H9 (cell line): ENCODE measurements around the gene GALNT2. TPM values are rescaled to one million over a fixed set of nuclear protein-coding genes. Genes with fewer than 3 reads are reported as not detected.
A peak's percentile ranks its signal among the peaks of the same experiment; 100 is the strongest.

Source experiments
- DNase-seq: peaks from one replicate; pipeline ENCODE4 v3.0.0-alpha.2; 2017
- H2AFZ ChIP-seq: one replicate; pipeline ENCODE4 v1.6.1; 2013; ENCODE audit warnings: mild to moderate bottlenecking, low read length, control low read depth, moderate library complexity
- H2AK5ac ChIP-seq: 2 replicates; pipeline ENCODE4 v1.6.1; 2013; ENCODE audit warnings: low read length, control low read depth, mixed read lengths; ENCODE audit not compliant: insufficient read length
- H2BK120ac ChIP-seq: one replicate; pipeline ENCODE4 v1.6.1; 2013; ENCODE audit warnings: low read depth, mild to moderate bottlenecking, low read length, control low read depth, inconsistent platforms; ENCODE audit not compliant: poor library complexity, severe bottlenecking
- H2BK12ac ChIP-seq: 2 replicates; pipeline ENCODE4 v1.6.1; 2013; ENCODE audit warnings: low read length, control low read depth, mixed read lengths, low read depth; ENCODE audit not compliant: insufficient read length
- H2BK15ac ChIP-seq: 2 replicates; pipeline ENCODE4 v1.6.1; 2013; ENCODE audit warnings: low read depth, low read length, control low read depth
- H2BK20ac ChIP-seq: one replicate; pipeline ENCODE4 v1.6.1; 2013; ENCODE audit warnings: low read depth, mild to moderate bottlenecking, low read length, control low read depth, inconsistent platforms; ENCODE audit not compliant: poor library complexity, severe bottlenecking
- H2BK5ac ChIP-seq: 2 replicates; pipeline ENCODE4 v1.6.1; 2013; ENCODE audit warnings: low read length, control low read depth, mixed read lengths; ENCODE audit not compliant: insufficient read length
- H3K14ac ChIP-seq: 2 replicates; pipeline ENCODE4 v1.6.1; 2013; ENCODE audit warnings: low read length, control low read depth; ENCODE audit not compliant: insufficient read depth
- H3K18ac ChIP-seq: 2 replicates; pipeline ENCODE4 v1.6.1; 2013; ENCODE audit warnings: low read depth, mild to moderate bottlenecking, mixed read lengths, low read length, control low read depth; ENCODE audit not compliant: insufficient read length
- H3K23ac ChIP-seq: 2 replicates; pipeline ENCODE4 v1.6.1; 2013; ENCODE audit warnings: low read length, control low read depth, mixed read lengths, low read depth; ENCODE audit not compliant: insufficient read length
- H3K23me2 ChIP-seq: 2 replicates; pipeline ENCODE4 v1.6.1; 2013; ENCODE audit warnings: low read depth, mild to moderate bottlenecking, mixed read lengths, low read length, control low read depth; ENCODE audit not compliant: insufficient read length, poor library complexity, severe bottlenecking
- H3K27ac ChIP-seq: 2 replicates; pipeline ENCODE4 v1.5.1; 2013; ENCODE audit warnings: low read length, control low read depth, mixed read lengths, low read depth; ENCODE audit not compliant: insufficient read length
- H3K27me3 ChIP-seq: 2 replicates; pipeline ENCODE4 v1.6.1; 2013; ENCODE audit warnings: low read length, control low read depth, inconsistent platforms; ENCODE audit not compliant: insufficient read depth
- H3K4ac ChIP-seq: 2 replicates; pipeline ENCODE4 v1.6.1; 2013; ENCODE audit warnings: low read depth, mild to moderate bottlenecking, control low read depth, inconsistent platforms, low read length, moderate library complexity
- H3K4me1 ChIP-seq: 2 replicates; pipeline ENCODE4 v1.6.1; 2013; ENCODE audit warnings: low read length, control low read depth, inconsistent platforms; ENCODE audit not compliant: insufficient read depth
- H3K4me2 ChIP-seq: 2 replicates; pipeline ENCODE4 v1.6.1; 2013; ENCODE audit warnings: low read length, control low read depth, mixed read lengths; ENCODE audit not compliant: insufficient read length, insufficient read depth
- H3K56ac ChIP-seq: 2 replicates; pipeline ENCODE4 v1.6.1; 2013; ENCODE audit warnings: low read depth, mild to moderate bottlenecking, mixed read lengths, low read length, control low read depth; ENCODE audit not compliant: insufficient read length
- H3K79me1 ChIP-seq: 2 replicates; pipeline ENCODE4 v1.6.1; 2013; ENCODE audit warnings: low read depth, mild to moderate bottlenecking, moderate library complexity, low read length, control low read depth, inconsistent platforms; ENCODE audit not compliant: insufficient read depth, poor library complexity, severe bottlenecking
- H3K79me2 ChIP-seq: 2 replicates; pipeline ENCODE4 v1.6.1; 2013; ENCODE audit warnings: low read length, control low read depth, inconsistent platforms; ENCODE audit not compliant: insufficient read depth
- H3K9ac ChIP-seq: 2 replicates; pipeline ENCODE4 v1.6.1; 2013; ENCODE audit warnings: low read length, control low read depth, mixed read lengths; ENCODE audit not compliant: insufficient read length; ENCODE audit errors: extremely low read depth
- H3K9me3 ChIP-seq: one replicate; pipeline ENCODE4 v1.6.1; 2013; ENCODE audit warnings: low read depth, low read length, inconsistent platforms; ENCODE audit not compliant: control insufficient read depth
- H3T11ph ChIP-seq: one replicate; pipeline ENCODE4 v1.6.1; 2013; ENCODE audit warnings: mild to moderate bottlenecking, low read length, control low read depth, inconsistent platforms
- H4K20me1 ChIP-seq: one replicate; pipeline ENCODE4 v1.6.1; 2013; ENCODE audit not compliant: control insufficient read depth, insufficient read length, insufficient read depth
- H4K5ac ChIP-seq: 2 replicates; pipeline ENCODE4 v1.6.1; 2013; ENCODE audit warnings: low read depth, mild to moderate bottlenecking, mixed read lengths, low read length, control low read depth; ENCODE audit not compliant: insufficient read length
- H4K8ac ChIP-seq: replicated peaks from 2 replicates; pipeline ENCODE4 v1.6.1; 2013; ENCODE audit warnings: low read length, control low read depth, mixed read lengths, low read depth; ENCODE audit not compliant: insufficient read length
- H4K91ac ChIP-seq: 2 replicates; pipeline ENCODE4 v1.6.1; 2013; ENCODE audit warnings: low read depth, mild to moderate bottlenecking, moderate library complexity, mixed read lengths, low read length, control low read depth; ENCODE audit not compliant: insufficient read length
- H3K27ac Mint-ChIP-seq, 3 experiments: 2 replicates in 2 of 3; 3 replicates in 1 of 3; pipeline ENCODE4 v1.8.0; 2020 to 2021; ENCODE audit warnings: mixed read lengths in 3 of 3, mild to moderate bottlenecking in 1 of 3, moderate library complexity in 1 of 3
- H3K27me3 Mint-ChIP-seq: 2 replicates; pipeline ENCODE4 v1.8.0; 2021; ENCODE audit warnings: low read depth, mild to moderate bottlenecking, moderate library complexity, mixed read lengths
- H3K36me3 Mint-ChIP-seq, 3 experiments: 2 replicates in 2 of 3; 3 replicates in 1 of 3; pipeline ENCODE4 v1.8.0; 2020 to 2021; ENCODE audit warnings: low read depth in 3 of 3, mixed read lengths in 3 of 3; ENCODE audit not compliant: insufficient read depth in 1 of 3
- H3K4me1 Mint-ChIP-seq, 2 experiments: 2 replicates each; pipeline ENCODE4 v1.8.0; 2020; ENCODE audit warnings: mixed read lengths in 2 of 2
- H3K4me3 Mint-ChIP-seq, 2 experiments: 2 replicates in 1 of 2; 3 replicates in 1 of 2; pipeline ENCODE4 v1.8.0; 2020 to 2021; ENCODE audit warnings: mild to moderate bottlenecking in 2 of 2, mixed read lengths in 2 of 2, moderate library complexity in 1 of 2
- H3K9me3 Mint-ChIP-seq, 2 experiments: 2 replicates in 1 of 2; 3 replicates in 1 of 2; pipeline ENCODE4 v1.8.0; 2020; ENCODE audit warnings: mild to moderate bottlenecking in 2 of 2, mixed read lengths in 2 of 2, moderate library complexity in 1 of 2
- CTCF ChIP-seq: fragments of 200-600 bp; sonication (generic); conservative IDR thresholded peaks from 3 replicates; pipeline ENCODE4 v1.8.0; 2021; ENCODE audit warnings: antibody characterized with exemption, mild to moderate bottlenecking
- WGBS: extraction: QIAGEN DNeasy Blood & Tissue Kit; methylation state at CpG from one replicate; pipeline ENCODE4 v1.1.7; 2013; ENCODE audit warnings: missing lambda C conversion rate, low lambda C conversion rate, mixed read lengths; ENCODE audit not compliant: insufficient read length; ENCODE audit errors: extremely low coverage; 5-methylcytosine and 5-hydroxymethylcytosine counted together
- total RNA-seq: library from RNA; stranded (reverse); gene quantifications from 2 replicates; pipeline ENCODE4 v1.2.1, GENCODE V29; 2021

GALNT2 gene
- total RNA-seq, 1 experiment from 2014 or later = 57.6 TPM

- H3K27ac Mint-ChIP-seq = peak overlapping the region in 1 of 3 experiments; percentile 60; a peak in 2 of 7 replicates
- no peaks in the 10 kb centered on the region for H3K27me3 ChIP-seq
- TF ChIP-seq CTCF = no peak
These were observed 119.8 kb downstream of the GALNT2 start for GRCh38 chr1:230186874-230187273.

More at GRCh38 chr1:230186874-230187273, 119.8 kb downstream of the GALNT2 start:
- Histone ChIP-seq H4K8ac (no peak overlapping the region), H3K23ac (no peak overlapping the region), H3K4ac (no peak overlapping the region), H2AFZ (no peak overlapping the region), H3K27ac (no peak overlapping the region), H2BK12ac (no peak overlapping the region), H3K9me3 (no peaks in the 10 kb centered on the region), H3K79me2 (no peaks in the 10 kb centered on the region; the same call in 1 of the 2 replicates), H3K23me2 (no peaks in the 10 kb centered on the region), H3K56ac (no peak overlapping the region), H2BK15ac (no peak overlapping the region), H4K20me1 (peaks cover 3% of the 10 kb centered on the region), H3K18ac (no peak overlapping the region), H3K4me2 (no peak overlapping the region), H2AK5ac (peak overlapping the region; percentile 68), H2BK20ac (no peak overlapping the region), H4K5ac (no peak overlapping the region), H3K14ac (no peak overlapping the region), H2BK5ac (no peak overlapping the region), H3K79me1 (no peaks in the 10 kb centered on the region), H3K9ac (no peak overlapping the region), H3T11ph (no peak overlapping the region), H4K91ac (no peak overlapping the region), H2BK120ac (no peak overlapping the region), H3K4me1 (peaks cover 14% of the 10 kb centered on the region; the same call in 1 of the 2 replicates)
- Mint-ChIP-seq H3K9me3 (peaks cover 4% of the 10 kb centered on the region in 2 experiments; a peak in 2 of 5 replicates), H3K4me1 (peaks cover 21 to 40% of the 10 kb centered on the region in 2 experiments), H3K27me3 (no peaks in the 10 kb centered on the region), H3K36me3 (peaks cover 15 to 24% (median 18%) of the 10 kb centered on the region in 3 experiments), H3K4me3 (no peak overlapping the region)
- no CpG with 5 or more reads among the region's 4 CpGs for WGBS
- no peak for DNase-seq
